Esophagus squamous epithelium (tissue), 5 donors: Measurements from ENCODE around the gene PDZD4. TPM values are rescaled to one million over a fixed set of nuclear protein-coding genes. Genes with fewer than 3 reads are reported as not detected.

Experiments
- DNase-seq: peaks from one replicate; lab custom pipeline; 2025; lab: John Stamatoyannopoulos, UW
- H3K27ac ChIP-seq, 4 donors: fragments of 200-600 bp; sonication (generic); one replicate each; pipeline ENCODE4 v1.5.1; 2016 to 2019; ENCODE audit warnings: mild to moderate bottlenecking in 1 of 4
- H3K27me3 ChIP-seq, 4 donors: fragments of 200-600 bp; sonication (generic); 1 replicate in 3 of 4; 2 replicates in 1 of 4; pipeline versions ENCODE4 v1.5.1 to v1.6.0; 2017 to 2021; ENCODE audit warnings: antibody characterized with exemption in 1 of 4
- H3K36me3 ChIP-seq, 3 donors: fragments of 200-600 bp; sonication (generic); one replicate each; pipeline ENCODE4 v1.5.1; 2016 to 2019
- H3K4me1 ChIP-seq, 3 donors: fragments of 200-600 bp; sonication (generic); one replicate each; pipeline ENCODE4 v1.5.1; 2017 to 2019
- H3K4me3 ChIP-seq, 4 donors: fragments of 200-600 bp; sonication (generic); 1 replicate in 3 of 4; 2 replicates in 1 of 4; pipeline ENCODE4 v1.5.1; 2016 to 2019; ENCODE audit warnings: mild to moderate bottlenecking in 2 of 4, moderate library complexity in 1 of 4
- H3K9me3 ChIP-seq, 3 donors: fragments of 200-600 bp; sonication (generic); one replicate each; pipeline ENCODE4 v1.5.1; 2016 to 2019
- POLR2A ChIP-seq, 4 donors: fragments of 450-650 bp; IDR thresholded peaks; one replicate each; pipeline ENCODE4 v1.6.1; 2017; ENCODE audit warnings: antibody characterized with exemption in 4 of 4, mild to moderate bottlenecking in 4 of 4, moderate library complexity in 3 of 4
- WGBS, 2 donors: methylation state at CpG; one replicate each; pipeline ENCODE4 v1.1.5; 2018; 5-methylcytosine and 5-hydroxymethylcytosine counted together
- intact Hi-C: fragments of 100-400 bp; cut with DNase I; formaldehyde crosslinking; loops from one replicate; pipeline ENCODE4 v1.15.0; 2022
- total RNA-seq, 4 donors: library from RNA; depleted of rRNA; stranded (reverse); fragments of >200 nt; gene quantifications; one replicate each; pipeline ENCODE4 v1.1.0, GENCODE V29; 2016
- TF ChIP-seq, protein P1 (sequence below), 6 experiments: fragments of 450-650 bp in 4 of 6; fragments of 200-600 bp in 2 of 6; sonication (generic) in 2 of 6; IDR thresholded peaks; one replicate each; pipeline ENCODE4 v1.5.1; 2016 to 2019; ENCODE audit warnings: antibody characterized with exemption in 6 of 6, mild to moderate bottlenecking in 4 of 6, moderate library complexity in 4 of 6
- donor health status: DM: yes; HTN: yes; CAD: no.

Gene PDZD4
- total RNA-seq, 4 donors from 2014 or later: 0.97 to 3.4 (median 1.9) TPM

- H3K4me3 ChIP-seq: no peak overlapping the region
- no peak for DNase-seq
- no peaks in the 10 kb centered on the region for H3K36me3 ChIP-seq
- intact Hi-C loops: no loop called here
- peaks cover 0 to 8% (median 4%) of the 10 kb centered on the region in 4 donors for H3K27me3 ChIP-seq
- H3K27ac ChIP-seq: no peak overlapping the region
- TF ChIP-seq, protein P1, sequence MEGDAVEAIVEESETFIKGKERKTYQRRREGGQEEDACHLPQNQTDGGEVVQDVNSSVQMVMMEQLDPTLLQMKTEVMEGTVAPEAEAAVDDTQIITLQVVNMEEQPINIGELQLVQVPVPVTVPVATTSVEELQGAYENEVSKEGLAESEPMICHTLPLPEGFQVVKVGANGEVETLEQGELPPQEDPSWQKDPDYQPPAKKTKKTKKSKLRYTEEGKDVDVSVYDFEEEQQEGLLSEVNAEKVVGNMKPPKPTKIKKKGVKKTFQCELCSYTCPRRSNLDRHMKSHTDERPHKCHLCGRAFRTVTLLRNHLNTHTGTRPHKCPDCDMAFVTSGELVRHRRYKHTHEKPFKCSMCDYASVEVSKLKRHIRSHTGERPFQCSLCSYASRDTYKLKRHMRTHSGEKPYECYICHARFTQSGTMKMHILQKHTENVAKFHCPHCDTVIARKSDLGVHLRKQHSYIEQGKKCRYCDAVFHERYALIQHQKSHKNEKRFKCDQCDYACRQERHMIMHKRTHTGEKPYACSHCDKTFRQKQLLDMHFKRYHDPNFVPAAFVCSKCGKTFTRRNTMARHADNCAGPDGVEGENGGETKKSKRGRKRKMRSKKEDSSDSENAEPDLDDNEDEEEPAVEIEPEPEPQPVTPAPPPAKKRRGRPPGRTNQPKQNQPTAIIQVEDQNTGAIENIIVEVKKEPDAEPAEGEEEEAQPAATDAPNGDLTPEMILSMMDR (IDR thresholded peaks at IDR 0.05): no peak
- no peak for TF ChIP-seq POLR2A (IDR thresholded peaks at IDR 0.05)
- H3K9me3 ChIP-seq: no peaks in the 10 kb centered on the region
- WGBS, 2 donors: 26 to 36% methylated on average over 6 of the region's 6 CpGs
- H3K4me1 ChIP-seq: no peaks in the 10 kb centered on the region
Observed at GRCh38 chrX:153844509-153845082, 14.3 kb upstream of the PDZD4 start.

DNA sequence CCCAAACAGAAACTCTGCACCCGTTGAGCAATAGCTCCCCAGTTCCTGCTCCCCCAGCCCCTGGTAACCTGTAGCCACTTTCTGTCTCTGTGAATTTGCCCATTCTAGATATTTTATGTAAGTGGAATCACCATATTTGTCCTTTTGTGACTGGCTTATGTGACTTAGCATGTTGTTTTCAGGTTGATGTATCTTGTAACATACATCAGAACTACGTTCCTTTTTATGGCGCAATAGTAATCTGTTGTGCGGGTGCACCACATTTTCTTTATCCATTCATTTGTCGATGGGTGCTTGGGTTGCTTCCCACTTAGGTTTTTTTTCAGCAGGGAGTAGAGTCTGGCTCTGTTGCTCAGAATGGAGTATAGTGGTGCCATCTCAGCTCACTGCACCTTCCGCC lies 6.6 kb upstream of the PDZD4 start:
- no peak overlapping the region for H3K27ac ChIP-seq
- 85 to 93% methylated on average over 6 of the region's 6 CpGs for WGBS, 2 donors
- H3K4me1 ChIP-seq: no peaks in the 10 kb centered on the region
- no peak overlapping the region for H3K4me3 ChIP-seq
- no peaks in the 10 kb centered on the region for H3K36me3 ChIP-seq
- intact Hi-C loops: no loop called here
- H3K9me3 ChIP-seq: no peaks in the 10 kb centered on the region
- DNase-seq: no peak
- TF ChIP-seq POLR2A (IDR thresholded peaks at IDR 0.05): no peak
- TF ChIP-seq, protein P1 (IDR thresholded peaks at IDR 0.05): no peak
- H3K27me3 ChIP-seq: peaks cover 0 to 6% (median 2%) of the 10 kb centered on the region in 4 donors

DNA sequence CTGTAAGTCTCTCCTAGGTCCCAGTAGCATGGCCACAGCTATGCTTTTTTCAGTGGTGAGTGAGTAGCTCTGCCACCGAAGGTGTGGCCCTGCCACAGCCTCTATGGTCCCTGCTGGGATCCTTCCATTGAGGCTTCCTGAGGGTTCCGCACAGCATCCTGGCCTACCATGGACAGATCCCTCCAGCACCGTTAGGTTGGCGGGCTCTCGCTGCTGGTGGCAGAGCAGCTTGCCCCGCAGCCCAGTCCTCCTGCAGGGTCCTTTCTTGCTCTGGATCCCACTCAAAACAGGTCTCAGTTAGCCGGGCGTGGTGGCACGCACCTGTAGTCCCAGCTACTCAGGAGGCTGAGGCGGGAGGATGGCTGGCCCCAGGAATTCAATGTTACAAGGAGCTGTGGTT lies 2.4 kb upstream of the PDZD4 start:
- Histone ChIP-seq H3K27me3 (peaks cover 0 to 43% (median 3%) of the 10 kb centered on the region in 4 donors), H3K4me1 (peaks cover 0 to 22% (median 4%) of the 10 kb centered on the region in 3 donors), H3K9me3 (no peaks in the 10 kb centered on the region), H3K27ac (no peak overlapping the region), H3K36me3 (no peaks in the 10 kb centered on the region), H3K4me3 (no peak overlapping the region)
- no peak for DNase-seq
- TF ChIP-seq POLR2A (IDR thresholded peaks at IDR 0.05): no peak
- TF ChIP-seq, protein P1 (IDR thresholded peaks at IDR 0.05): no peak
- WGBS, 2 donors: 91% methylated on average over 3 of the region's 10 CpGs; no CpG with 5 or more reads in 1 of the 2 donors
- intact Hi-C loops: no loop called here

DNA sequence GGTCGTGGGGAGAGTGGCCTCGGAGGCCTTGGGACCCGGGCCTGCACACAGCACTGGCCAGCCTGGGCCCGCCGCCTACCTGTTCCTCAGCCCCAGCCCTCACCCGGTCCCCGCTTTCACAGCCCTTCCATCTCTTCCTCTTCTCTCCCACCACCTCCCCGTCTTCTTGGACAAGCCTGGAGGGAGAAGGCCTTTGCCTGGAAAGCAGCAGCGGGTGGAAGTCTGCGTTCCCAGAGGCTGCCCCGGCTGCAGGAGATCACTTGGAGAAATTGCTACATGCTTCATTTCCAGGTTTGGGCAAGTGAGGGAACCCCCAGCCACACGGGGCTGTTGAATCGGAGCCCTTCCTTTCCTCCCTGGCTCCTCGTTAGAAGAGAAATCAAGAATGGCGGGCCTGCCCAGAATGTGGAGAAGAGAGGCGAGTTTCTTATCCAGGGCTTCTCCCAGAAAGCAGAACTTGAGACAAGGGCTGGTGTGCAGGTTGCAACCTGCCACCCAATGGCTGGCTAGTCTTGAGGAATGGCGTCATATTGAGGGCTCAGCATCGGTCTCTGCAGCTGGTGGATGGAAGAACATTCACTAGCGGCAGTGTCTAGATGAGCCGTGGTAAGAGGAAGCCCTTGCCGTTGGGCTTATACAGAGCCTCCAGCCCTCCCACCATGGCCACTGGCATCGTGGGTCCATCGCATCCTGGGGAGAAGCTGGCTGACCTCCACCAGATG lies 1.2 kb upstream of the PDZD4 start:
- 15 to 61% methylated on average over 6 to 19 of the region's 23 CpGs for WGBS, 2 donors
- H3K36me3 ChIP-seq: no peaks in the 10 kb centered on the region
- no peak for DNase-seq
- intact Hi-C loops: no loop called here
- no peaks in the 10 kb centered on the region for H3K9me3 ChIP-seq
- H3K27ac ChIP-seq: no peak overlapping the region
- TF ChIP-seq POLR2A (IDR thresholded peaks at IDR 0.05): no peak
- TF ChIP-seq, protein P1 (IDR thresholded peaks at IDR 0.05): no peak
- no peak overlapping the region for H3K4me3 ChIP-seq
- peaks cover 0 to 22% (median 4%) of the 10 kb centered on the region in 3 donors for H3K4me1 ChIP-seq
- H3K27me3 ChIP-seq: peaks cover 0 to 51% (median 3%) of the 10 kb centered on the region in 4 donors
